WI38 (cell line): ENCODE data around the gene TSHZ1.

ENCODE experiments used
- H3K4me3 ChIP-seq: 2 replicates; pipeline ENCODE4 v1.5.1; 2011; ENCODE audit warnings: low read depth, mild to moderate bottlenecking, control low read depth, low read length
- CTCF ChIP-seq: IDR thresholded peaks from 2 replicates; pipeline ENCODE4 v1.5.1; 2012; ENCODE audit warnings: low read depth, mild to moderate bottlenecking, control low read depth, low read length

The TSHZ1 gene

GRCh38 chr18:75238100-75238499, 27.5 kb downstream of the TSHZ1 start:
- TF ChIP-seq CTCF = no peak
- H3K4me3 ChIP-seq = no peak overlapping the region

GRCh38 chr18:75238786-75239185, 28.2 kb downstream of the TSHZ1 start:
- no peak overlapping the region for H3K4me3 ChIP-seq
- no peak for TF ChIP-seq CTCF

GRCh38 chr18:75240433-75240832, 29.8 kb downstream of the TSHZ1 start:
- no peak for TF ChIP-seq CTCF

GRCh38 chr18:75241705-75242104, 31.1 kb downstream of the TSHZ1 start:
- no peak overlapping the region for H3K4me3 ChIP-seq
- TF ChIP-seq CTCF = no peak

More at GRCh38 chr18:75240433-75240832, 29.8 kb downstream of the TSHZ1 start:
- no peak overlapping the region for H3K4me3 ChIP-seq

GRCh38 chr18:75244351-75245313, 34.0 kb downstream of the TSHZ1 start:
- no peak for TF ChIP-seq CTCF

GRCh38 chr18:75246721-75247610, 36.4 kb downstream of the TSHZ1 start:
- TF ChIP-seq CTCF = no peak
- peak overlapping the region; percentile 58 for H3K4me3 ChIP-seq

More at GRCh38 chr18:75244351-75245313, 34.0 kb downstream of the TSHZ1 start:
- H3K4me3 ChIP-seq = no peak overlapping the region
